Mammary epithelial cell (primary cell): ENCODE results near the gene NLGN1.

Experiments used
- EZH2 ChIP-seq: IDR thresholded peaks from 2 replicates; pipeline ENCODE4 v1.6.1; 2012; ENCODE audit warnings: low read length, inconsistent platforms, borderline replicate concordance
- TF ChIP-seq, protein P1 (sequence below), 2 donors: IDR thresholded peaks in 1 of 2; conservative IDR thresholded peaks in 1 of 2; 2 replicates each; pipeline ENCODE4 v1.5.1; 2011 to 2012; ENCODE audit warnings: inconsistent platforms in 2 of 2, low read length in 2 of 2, mild to moderate bottlenecking in 2 of 2, control low read depth in 1 of 2, low read depth in 1 of 2; ENCODE audit not compliant: insufficient read depth in 1 of 2; ENCODE audit errors: extremely low read depth in 1 of 2

DNA sequence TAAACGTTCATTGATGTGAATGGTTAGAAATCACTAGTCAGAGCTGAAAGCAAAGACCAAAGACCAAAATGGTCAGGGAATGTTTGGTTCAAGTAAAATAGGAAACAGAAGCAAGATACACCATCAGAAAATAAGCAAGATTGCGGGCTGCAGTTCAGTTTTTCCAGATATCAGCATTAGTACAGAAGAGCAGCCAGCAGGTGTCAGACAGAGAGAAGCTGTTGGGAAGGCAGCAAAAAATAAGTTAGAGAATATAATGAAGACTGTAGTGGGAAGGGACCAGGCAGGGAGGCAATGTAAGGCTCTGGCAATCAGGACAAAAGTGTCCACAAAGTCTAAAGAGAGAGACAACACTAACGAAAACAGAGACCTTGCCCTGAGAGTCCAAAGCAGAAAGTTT is 822.2 kb downstream of the NLGN1 start:
- TF ChIP-seq, protein P1, sequence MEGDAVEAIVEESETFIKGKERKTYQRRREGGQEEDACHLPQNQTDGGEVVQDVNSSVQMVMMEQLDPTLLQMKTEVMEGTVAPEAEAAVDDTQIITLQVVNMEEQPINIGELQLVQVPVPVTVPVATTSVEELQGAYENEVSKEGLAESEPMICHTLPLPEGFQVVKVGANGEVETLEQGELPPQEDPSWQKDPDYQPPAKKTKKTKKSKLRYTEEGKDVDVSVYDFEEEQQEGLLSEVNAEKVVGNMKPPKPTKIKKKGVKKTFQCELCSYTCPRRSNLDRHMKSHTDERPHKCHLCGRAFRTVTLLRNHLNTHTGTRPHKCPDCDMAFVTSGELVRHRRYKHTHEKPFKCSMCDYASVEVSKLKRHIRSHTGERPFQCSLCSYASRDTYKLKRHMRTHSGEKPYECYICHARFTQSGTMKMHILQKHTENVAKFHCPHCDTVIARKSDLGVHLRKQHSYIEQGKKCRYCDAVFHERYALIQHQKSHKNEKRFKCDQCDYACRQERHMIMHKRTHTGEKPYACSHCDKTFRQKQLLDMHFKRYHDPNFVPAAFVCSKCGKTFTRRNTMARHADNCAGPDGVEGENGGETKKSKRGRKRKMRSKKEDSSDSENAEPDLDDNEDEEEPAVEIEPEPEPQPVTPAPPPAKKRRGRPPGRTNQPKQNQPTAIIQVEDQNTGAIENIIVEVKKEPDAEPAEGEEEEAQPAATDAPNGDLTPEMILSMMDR (conservative IDR thresholded peaks at IDR 0.05 in 1 of 2, IDR thresholded peaks at IDR 0.05 in 1 of 2; ENCODE audit: extremely low read depth in 1 of 2, insufficient read depth in 1 of 2, low read depth in 1 of 2, low read length in 2 of 2): no peak
- no peak for TF ChIP-seq EZH2
